Activated CD4-positive, alpha-beta T cell treated with anti-CD3 and anti-CD28 coated beads, Interleukin-2, amount 50 U/mL, for 1 hour (primary cell): ENCODE results near the gene SNX18.

ENCODE experiments used
- DNase-seq: peaks from one replicate; pipeline ENCODE4 v3.0.0-alpha.2; 2020

The SNX18 gene

DNA sequence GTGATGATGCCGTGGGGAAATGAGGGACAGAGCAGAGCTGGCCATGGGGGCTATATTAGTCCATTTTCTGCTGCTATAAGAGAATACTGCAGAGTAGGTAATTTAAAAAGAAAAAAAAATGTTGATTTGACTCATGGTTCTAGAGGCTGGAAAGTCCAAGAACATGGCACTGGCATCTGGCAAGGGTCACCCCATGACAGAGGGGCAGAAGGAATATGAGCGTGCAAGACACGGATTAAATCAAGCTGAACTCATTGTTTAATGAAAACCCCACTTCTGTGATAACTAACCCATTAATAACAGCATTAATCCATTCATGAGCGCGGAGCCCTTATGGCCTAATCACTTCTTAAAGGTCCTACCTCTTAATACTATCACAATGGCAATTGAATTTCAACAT, 68.8 kb downstream of the SNX18 start:
- DNase-seq, result no peak

DNA sequence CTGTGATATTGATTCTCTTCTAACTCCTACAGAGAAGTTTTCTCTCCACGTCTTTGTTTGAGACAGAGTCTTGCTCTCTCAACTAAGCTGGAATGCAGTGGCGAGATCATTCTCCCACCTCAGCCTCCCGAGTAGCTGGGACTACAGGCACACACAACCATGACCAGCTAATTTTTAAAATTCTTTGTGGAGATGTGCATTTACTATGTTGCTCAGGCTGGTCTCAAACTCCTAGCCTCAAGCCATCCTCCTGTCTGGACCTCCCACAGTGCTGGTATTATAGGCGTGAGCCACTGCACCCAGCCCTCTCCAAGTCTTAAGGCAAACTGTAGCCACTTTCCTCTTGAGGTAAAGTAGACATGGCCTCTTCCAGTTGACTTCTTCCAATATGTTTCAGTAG, 72.2 kb downstream of the SNX18 start:
- DNase-seq, result no peak

- no peak for DNase-seq
Observed at GRCh38 chr5:54590824-54591223, 73.3 kb downstream of the SNX18 start.

- no peak for DNase-seq
Observed at GRCh38 chr5:54593779-54594178, 76.2 kb downstream of the SNX18 start.

DNA sequence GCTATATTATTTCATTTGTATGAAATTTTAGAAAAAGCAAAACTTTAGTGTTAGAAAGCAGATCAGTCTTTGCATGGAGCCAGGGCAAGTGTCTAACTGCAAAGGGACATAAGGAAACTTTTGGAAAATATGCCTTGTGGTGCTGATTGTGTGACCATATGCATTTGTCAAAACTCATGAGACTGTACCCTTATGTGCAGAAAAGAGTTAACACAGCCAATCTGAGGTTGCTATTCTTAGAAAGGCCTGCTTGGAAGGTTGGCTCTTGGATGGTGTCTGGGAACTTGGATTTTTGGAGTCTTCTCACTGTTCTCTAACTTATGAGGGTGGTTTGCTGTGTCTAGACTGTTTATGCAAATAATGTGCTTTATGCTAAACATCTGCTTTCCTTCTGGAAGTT, 76.6 kb downstream of the SNX18 start:
- no peak for DNase-seq

GRCh38 chr5:54595721-54596120, 78.2 kb downstream of the SNX18 start:
- no peak for DNase-seq
